ENCODE data around the gene RACGAP1. TPM values are rescaled to one million over a fixed set of nuclear protein-coding genes. Genes with fewer than 3 reads are reported as not detected.

Gene RACGAP1
- total and polyA plus RNA-seq, 2 of the 8 experiments (the other 6 are each of a cell fraction or from before 2014, with no cell fraction given): 18.0 to 66.3 TPM

DNA sequence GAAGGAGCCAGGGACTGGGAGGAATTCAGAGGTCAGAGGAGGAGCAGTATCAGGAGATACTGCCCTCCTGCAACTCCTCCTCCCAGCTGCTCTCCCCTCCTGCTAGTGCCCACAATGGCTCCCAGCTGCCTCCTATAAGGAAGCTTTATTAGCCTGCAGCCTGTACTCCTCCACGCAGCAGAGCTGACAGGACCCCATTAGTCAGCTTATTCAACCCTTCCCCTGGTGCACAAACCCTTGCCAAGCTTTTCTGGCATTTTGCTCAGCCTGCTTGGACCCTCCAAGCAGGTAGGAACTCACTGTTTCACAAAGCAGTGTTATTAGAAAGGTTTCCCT lies 81.7 kb downstream of the RACGAP1 start:
- Histone ChIP-seq H4K91ac (replicated peaks; ENCODE audit: insufficient read length, low read length) (no peak overlapping the region), H3K4me3 (ENCODE audit: extremely low read depth in 1 of 4, insufficient read depth in 2 of 4, low read depth in 3 of 4, low read length in 4 of 4) (no peak overlapping the region), H4K20me1 (replicated peaks in 1 of 2; ENCODE audit: control insufficient read depth in 1 of 2, insufficient read depth in 2 of 2, low read length in 2 of 2) (peaks cover 0 to 1% of the 10 kb centered on the region in 2 experiments), H2BK12ac (ENCODE audit: low read depth, low read length) (no peak overlapping the region), H3K79me1 (ENCODE audit: low read depth, low read length) (no peaks in the 10 kb centered on the region), H3K4ac (replicated peaks; ENCODE audit: insufficient read length, low read depth, low read length) (no peak overlapping the region), H3K27ac (ENCODE audit: low read depth, low read length) (no peak overlapping the region), H4K5ac (ENCODE audit: insufficient read length, low read depth, low read length) (no peak overlapping the region), H3K23ac (ENCODE audit: insufficient read length) (no peak overlapping the region), H3K18ac (ENCODE audit: extremely low read depth, low read length) (no peak overlapping the region), H3K27me3 (replicated peaks in 1 of 4; ENCODE audit: control insufficient read depth in 3 of 4, extremely low read depth in 1 of 4, insufficient read depth in 3 of 4, low read length in 3 of 4) (peaks cover 0 to 3% (median 0%) of the 10 kb centered on the region in 4 experiments; a peak in 1 of 7 replicates), H3K4me1 (replicated peaks in 1 of 4; ENCODE audit: control insufficient read depth in 3 of 4, insufficient read depth in 4 of 4, low read length in 3 of 4) (peaks cover 3 to 17% (median 4%) of the 10 kb centered on the region in 4 experiments; a peak in 6 of 7 replicates), H4K8ac (ENCODE audit: extremely low read depth, insufficient read depth, low read length) (no peak overlapping the region; the same call in 1 of the 2 replicates), H3K56ac (replicated peaks; ENCODE audit: insufficient read length, low read depth, low read length) (no peak overlapping the region), H2BK120ac (replicated peaks; ENCODE audit: low read depth, low read length) (no peak overlapping the region), H3K9me3 (ENCODE audit: insufficient read depth in 2 of 2, low read depth in 1 of 2, low read length in 1 of 2) (no peaks in the 10 kb centered on the region), H3K9ac (replicated peaks in 1 of 4; ENCODE audit: extremely low read depth in 1 of 4, low read depth in 3 of 4, low read length in 3 of 4) (no peak overlapping the region), H3K79me2 (ENCODE audit: control insufficient read depth in 1 of 2, insufficient read depth in 2 of 2, low read length in 2 of 2) (no peaks in the 10 kb centered on the region), H2BK15ac (ENCODE audit: low read length) (no peak overlapping the region), H2AK5ac (ENCODE audit: low read depth, low read length) (no peak overlapping the region), H2AFZ (ENCODE audit: low read length) (no peak overlapping the region), H2BK5ac (ENCODE audit: low read depth, low read length) (no peak overlapping the region), H3K36me3 (ENCODE audit: control insufficient read depth in 2 of 4, insufficient read depth in 4 of 4, low read length in 3 of 4) (no peaks in the 10 kb centered on the region), H3K23me2 (ENCODE audit: low read depth, low read length) (no peaks in the 10 kb centered on the region; the same call in 1 of the 2 replicates), H2BK20ac (ENCODE audit: low read length) (no peak overlapping the region), H3K14ac (ENCODE audit: insufficient read length) (no peak overlapping the region), H3K4me2 (ENCODE audit: insufficient read depth in 1 of 2, low read depth in 2 of 2, low read length in 2 of 2) (no peak overlapping the region)
- TF ChIP-seq EGR1 (IDR thresholded peaks at IDR 0.05; ENCODE audit: borderline replicate concordance, low read depth, low read length): no peak
- TF ChIP-seq SRF (IDR thresholded peaks at IDR 0.05; ENCODE audit: low read depth, low read length): no peak
- TF ChIP-seq, protein P1, sequence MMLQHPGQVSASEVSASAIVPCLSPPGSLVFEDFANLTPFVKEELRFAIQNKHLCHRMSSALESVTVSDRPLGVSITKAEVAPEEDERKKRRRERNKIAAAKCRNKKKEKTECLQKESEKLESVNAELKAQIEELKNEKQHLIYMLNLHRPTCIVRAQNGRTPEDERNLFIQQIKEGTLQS (IDR thresholded peaks at IDR 0.05; ENCODE audit: insufficient read depth, low read depth, low read length): no peak
- TF ChIP-seq YY1 (IDR thresholded peaks at IDR 0.05; ENCODE audit: low read depth, low read length): no peak
- TF ChIP-seq POLR2A (IDR thresholded peaks at IDR 0.05; ENCODE audit: control extremely low read depth in 1 of 2, low read depth in 2 of 2, low read length in 2 of 2): no peak
- no peak for TF ChIP-seq SAP30 (IDR thresholded peaks at IDR 0.05; ENCODE audit: insufficient read depth, insufficient replicate concordance, low read length)
- TF ChIP-seq FOSL1 (IDR thresholded peaks at IDR 0.05; ENCODE audit: insufficient read depth, low read depth, low read length): no peak
- TF ChIP-seq HDAC2 (IDR thresholded peaks at IDR 0.05; ENCODE audit: borderline replicate concordance in 1 of 2, low read depth in 2 of 2, low read length in 2 of 2): no peak
- no peak for TF ChIP-seq TAF1 (IDR thresholded peaks at IDR 0.05; ENCODE audit: low read depth, low read length)
- no peak for TF ChIP-seq CHD1 (IDR thresholded peaks at IDR 0.05; ENCODE audit: low read depth, low read length)
- no peak for TF ChIP-seq BCL11A (IDR thresholded peaks at IDR 0.05; ENCODE audit: low read depth in 2 of 2, low read length in 2 of 2)
- ChIA-PET POLR2A (ENCODE audit: partially characterized antibody) (no interaction called here), CTCF (ENCODE audit: partially characterized antibody) (interaction anchor here (0.9 to 5.1 kb wide), 15 partner anchors 9 to 166 kb away, joined by 3 to 37 read pairs (median 5); no protein-coding TSS in a partner anchor)
- DNase-seq (ENCODE audit: low read depth in 1 of 2, low spot score in 2 of 2): no peak
- 89% methylated on average over 1 of the region's 1 CpG; no CpG with 5 or more reads in 1 of the 2 experiments for WGBS, 2 experiments (ENCODE audit: extremely low coverage in 1 of 2, insufficient coverage in 1 of 2, insufficient read length in 1 of 2, insufficient replicate concordance in 2 of 2, low coverage in 1 of 2, low lambda C conversion rate in 2 of 2, missing lambda C conversion rate in 1 of 2)
- FAIRE-seq: no peak
